ENCODE measurements around the gene CYFIP2. TPM values are rescaled to one million over a fixed set of nuclear protein-coding genes. Genes with fewer than 3 reads are reported as not detected.
A peak's percentile ranks its signal among the peaks of the same experiment; 100 is the strongest.

CYFIP2 gene
- total and polyA plus RNA-seq, 2 of the 8 experiments (the other 6 are each of a cell fraction or from before 2014, with no cell fraction given) = 45.1 to 80.6 TPM

DNA sequence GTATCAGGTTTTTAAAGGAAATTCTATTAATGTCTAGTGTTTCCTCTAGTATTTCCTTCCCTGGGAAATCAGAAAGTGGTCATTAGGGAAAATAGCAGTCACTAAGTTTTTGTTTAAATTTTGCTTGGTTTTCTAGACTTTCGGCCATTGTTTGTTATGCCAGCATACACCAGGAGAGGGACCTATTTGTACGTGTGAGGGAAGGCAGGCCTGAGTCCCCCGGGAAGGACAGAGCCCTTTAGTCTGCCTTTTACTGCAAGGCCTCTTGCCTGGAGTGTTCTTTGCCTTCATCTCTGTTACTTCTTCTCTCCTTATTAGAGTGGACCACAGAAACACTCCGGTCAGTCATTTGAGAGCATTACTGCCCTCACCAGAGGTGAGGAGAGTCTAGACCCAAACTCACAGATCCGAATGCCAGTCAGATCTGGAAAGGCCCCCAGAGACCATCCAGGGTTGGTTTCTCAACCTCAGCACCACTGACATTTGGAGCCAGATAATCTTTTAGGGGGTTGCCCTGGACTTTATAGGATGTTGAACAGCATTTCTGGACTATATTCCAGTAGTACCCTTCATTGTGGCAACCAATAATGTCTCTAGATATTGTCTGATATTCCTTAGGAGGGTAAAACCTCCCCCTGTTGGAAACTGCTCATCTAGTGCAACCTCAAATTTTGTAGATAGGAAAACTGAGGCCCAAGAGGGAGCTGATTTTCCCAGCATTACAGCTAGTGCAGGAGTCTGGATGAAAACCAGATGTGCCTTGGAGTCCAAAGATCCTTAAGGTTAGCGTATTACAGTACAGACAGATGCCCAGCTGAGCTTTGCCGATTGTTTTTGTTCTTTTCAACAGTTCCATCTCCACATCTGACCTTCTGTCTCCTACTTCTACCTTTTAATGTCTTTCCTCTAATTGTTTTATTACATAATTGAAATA is 101.1 kb downstream of the CYFIP2 start:
- Histone ChIP-seq H2AFZ (ENCODE audit: low read length) (no peak overlapping the region), H3K4me2 (ENCODE audit: insufficient read depth in 1 of 2, low read depth in 2 of 2, low read length in 2 of 2) (no peak overlapping the region), H3K14ac (ENCODE audit: insufficient read length) (no peak overlapping the region), H3K27me3 (replicated peaks in 1 of 4; ENCODE audit: control insufficient read depth in 3 of 4, extremely low read depth in 1 of 4, insufficient read depth in 3 of 4, low read length in 3 of 4) (no peaks in the 10 kb centered on the region; a peak in 1 of 7 replicates), H2BK20ac (ENCODE audit: low read length) (no peak overlapping the region), H3K4me1 (replicated peaks in 1 of 4; ENCODE audit: control insufficient read depth in 3 of 4, insufficient read depth in 4 of 4, low read length in 3 of 4) (peaks cover 0 to 5% (median 3%) of the 10 kb centered on the region in 4 experiments; a peak in 4 of 7 replicates), H4K5ac (ENCODE audit: insufficient read length, low read depth, low read length) (no peak overlapping the region), H2BK12ac (ENCODE audit: low read depth, low read length) (no peak overlapping the region), H3K23me2 (ENCODE audit: low read depth, low read length) (no peaks in the 10 kb centered on the region), H4K91ac (replicated peaks; ENCODE audit: insufficient read length, low read length) (no peak overlapping the region), H4K20me1 (replicated peaks in 1 of 2; ENCODE audit: control insufficient read depth in 1 of 2, insufficient read depth in 2 of 2, low read length in 2 of 2) (no peaks in the 10 kb centered on the region), H3K9ac (replicated peaks in 1 of 4; ENCODE audit: extremely low read depth in 1 of 4, low read depth in 3 of 4, low read length in 3 of 4) (no peak overlapping the region), H2BK120ac (replicated peaks; ENCODE audit: low read depth, low read length) (no peak overlapping the region), H2BK5ac (ENCODE audit: low read depth, low read length) (no peak overlapping the region), H3K27ac (ENCODE audit: low read depth, low read length) (no peak overlapping the region), H4K8ac (ENCODE audit: extremely low read depth, insufficient read depth, low read length) (no peak overlapping the region), H3K56ac (replicated peaks; ENCODE audit: insufficient read length, low read depth, low read length) (no peak overlapping the region), H3K79me2 (ENCODE audit: control insufficient read depth in 1 of 2, insufficient read depth in 2 of 2, low read length in 2 of 2) (no peaks in the 10 kb centered on the region), H3K23ac (ENCODE audit: insufficient read length) (no peak overlapping the region), H3K36me3 (ENCODE audit: control insufficient read depth in 2 of 4, insufficient read depth in 4 of 4, low read length in 3 of 4) (peaks cover 0 to 8% (median 5%) of the 10 kb centered on the region in 4 experiments; a peak in 6 of 8 replicates), H3K4me3 (ENCODE audit: extremely low read depth in 1 of 4, insufficient read depth in 2 of 4, low read depth in 3 of 4, low read length in 4 of 4) (no peak overlapping the region), H3K9me3 (ENCODE audit: insufficient read depth in 2 of 2, low read depth in 1 of 2, low read length in 1 of 2) (no peaks in the 10 kb centered on the region), H3K18ac (ENCODE audit: extremely low read depth, low read length) (no peak overlapping the region), H2BK15ac (ENCODE audit: low read length) (no peak overlapping the region), H3K4ac (replicated peaks; ENCODE audit: insufficient read length, low read depth, low read length) (no peak overlapping the region), H2AK5ac (ENCODE audit: low read depth, low read length) (no peak overlapping the region), H3K79me1 (ENCODE audit: low read depth, low read length) (no peaks in the 10 kb centered on the region; the same call in 1 of the 2 replicates)
- WGBS, 2 experiments (ENCODE audit: extremely low coverage in 1 of 2, insufficient coverage in 1 of 2, insufficient read length in 1 of 2, insufficient replicate concordance in 2 of 2, low coverage in 1 of 2, low lambda C conversion rate in 2 of 2, missing lambda C conversion rate in 1 of 2) = 74% methylated on average over 7 of the region's 7 CpGs; no CpG with 5 or more reads in 1 of the 2 experiments
- DNase-seq (ENCODE audit: low read depth in 1 of 2, low spot score in 2 of 2) = no peak
- peak; percentile 28 for FAIRE-seq
- TF ChIP-seq TBP (IDR thresholded peaks at IDR 0.05; ENCODE audit: low read depth, low read length) (no peak), TAF1 (IDR thresholded peaks at IDR 0.05; ENCODE audit: low read depth, low read length) (no peak), YY1 (IDR thresholded peaks at IDR 0.05; ENCODE audit: low read depth, low read length) (peak; percentile 80), RAD21 (IDR thresholded peaks at IDR 0.05 in 1 of 2, conservative IDR thresholded peaks at IDR 0.05 in 1 of 2; ENCODE audit: low read depth in 2 of 2, low read length in 2 of 2) (peak; percentile 84 to 89)
- TF ChIP-seq, protein P1, sequence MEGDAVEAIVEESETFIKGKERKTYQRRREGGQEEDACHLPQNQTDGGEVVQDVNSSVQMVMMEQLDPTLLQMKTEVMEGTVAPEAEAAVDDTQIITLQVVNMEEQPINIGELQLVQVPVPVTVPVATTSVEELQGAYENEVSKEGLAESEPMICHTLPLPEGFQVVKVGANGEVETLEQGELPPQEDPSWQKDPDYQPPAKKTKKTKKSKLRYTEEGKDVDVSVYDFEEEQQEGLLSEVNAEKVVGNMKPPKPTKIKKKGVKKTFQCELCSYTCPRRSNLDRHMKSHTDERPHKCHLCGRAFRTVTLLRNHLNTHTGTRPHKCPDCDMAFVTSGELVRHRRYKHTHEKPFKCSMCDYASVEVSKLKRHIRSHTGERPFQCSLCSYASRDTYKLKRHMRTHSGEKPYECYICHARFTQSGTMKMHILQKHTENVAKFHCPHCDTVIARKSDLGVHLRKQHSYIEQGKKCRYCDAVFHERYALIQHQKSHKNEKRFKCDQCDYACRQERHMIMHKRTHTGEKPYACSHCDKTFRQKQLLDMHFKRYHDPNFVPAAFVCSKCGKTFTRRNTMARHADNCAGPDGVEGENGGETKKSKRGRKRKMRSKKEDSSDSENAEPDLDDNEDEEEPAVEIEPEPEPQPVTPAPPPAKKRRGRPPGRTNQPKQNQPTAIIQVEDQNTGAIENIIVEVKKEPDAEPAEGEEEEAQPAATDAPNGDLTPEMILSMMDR (IDR thresholded peaks at IDR 0.05; ENCODE audit: control extremely low read depth in 1 of 3, insufficient read depth in 1 of 3, low read depth in 1 of 3, low read length in 3 of 3) = peak; percentile 41 to 73 (median 61)
- CTCF ChIA-PET (ENCODE audit: partially characterized antibody) = interaction anchor here (0.6 to 1.5 kb wide), 10 partner anchors 23 to 387 kb away, joined by 3 to 5 read pairs (median 4); no protein-coding TSS in a partner anchor
- POLR2A ChIA-PET (ENCODE audit: partially characterized antibody) = no interaction called here

Data from H1 (cell line).